Aorta (tissue), 5 donors: ENCODE measurements around the gene RIPPLY2. TPM values are rescaled to one million over a fixed set of nuclear protein-coding genes. Genes with fewer than 3 reads are reported as not detected.
"Not testable (repeated sequence)": the region's sequence is repeated elsewhere in the genome, so short reads cannot be mapped to it uniquely, and the experiment has no call there.

Experiments used
- ATAC-seq: fragments of 200-7000 bp; cut with Tn5 transposase; one replicate; pipeline ENCODE4 v1.9.1; 2022; ENCODE audit warnings: moderate library complexity; ENCODE audit not compliant: low FRiP score
- DNase-seq, 2 donors: peaks; one replicate each; pipeline ENCODE4 v3.0.0-alpha.2; 2020
- H3K27ac ChIP-seq, 2 donors: one replicate each; pipeline ENCODE4 v1.5.1; 2013; ENCODE audit warnings: low read length in 2 of 2, mild to moderate bottlenecking in 2 of 2, moderate library complexity in 2 of 2, control low read depth in 1 of 2, inconsistent platforms in 1 of 2, low read depth in 1 of 2
- H3K27me3 ChIP-seq, 2 donors: one replicate each; pipeline ENCODE4 v1.6.1; 2013; ENCODE audit warnings: control low read depth in 1 of 2, low read length in 1 of 2, mild to moderate bottlenecking in 1 of 2, moderate library complexity in 1 of 2; ENCODE audit not compliant: insufficient read depth in 2 of 2, control insufficient read depth in 1 of 2
- H3K36me3 ChIP-seq, 2 donors: one replicate each; pipeline ENCODE4 v1.6.1; 2013; ENCODE audit warnings: control low read depth in 1 of 2, low read length in 1 of 2, mild to moderate bottlenecking in 1 of 2; ENCODE audit not compliant: insufficient read depth in 2 of 2, control insufficient read depth in 1 of 2
- H3K4me1 ChIP-seq, 2 donors: one replicate each; pipeline ENCODE4 v1.6.1; 2013; ENCODE audit warnings: low read length in 2 of 2, control low read depth in 1 of 2, mild to moderate bottlenecking in 1 of 2, moderate library complexity in 1 of 2; ENCODE audit not compliant: insufficient read depth in 2 of 2, control insufficient read depth in 1 of 2
- H3K4me3 ChIP-seq, 2 donors: one replicate each; pipeline ENCODE4 v1.5.1; 2013; ENCODE audit warnings: low read length in 2 of 2, control low read depth in 1 of 2, mild to moderate bottlenecking in 1 of 2
- H3K9me3 ChIP-seq: one replicate; pipeline ENCODE4 v1.6.1; 2013; ENCODE audit warnings: mild to moderate bottlenecking, low read length; ENCODE audit not compliant: control insufficient read depth
- WGBS, 2 donors: extraction: QIAGEN DNeasy Blood & Tissue Kit; methylation state at CpG; one replicate each; pipeline ENCODE4 v1.1.7; 2013; 5-methylcytosine and 5-hydroxymethylcytosine counted together
- intact Hi-C, 2 donors: fragments of 100-400 bp; cut with DNase I; formaldehyde crosslinking; loops; one replicate each; pipeline versions ENCODE4 v1.14.2 to v1.15.0; 2022
- long read RNA-seq, 2 donors: library from polyadenylated mRNA; unstranded; transcript quantifications; one replicate each; pipeline ENCODE4 v2.0.0, GENCODE V29; 2020 to 2021
- polyA plus RNA-seq, 2 donors: library from polyadenylated mRNA; stranded (reverse); fragments of 200-250 nt; gene quantifications; one replicate each; pipeline ENCODE4 v1.2.3, GENCODE V29; 2013
- total RNA-seq, 2 donors: library from RNA; stranded (reverse); fragmentation: NEBNext Ultra II Directional; extraction: Animal tissue kit (Norgen Biotek cat#: 25700); gene quantifications; one replicate each; pipeline ENCODE4 v1.2.1, GENCODE V29; 2021
- donor health status: healthy with polysubstance abuse.
- donor health status: Bipolar disorder and iron deficiency.
- donor health status: DM: no; HTN: no; CAD: no.
- donor health status: DM: no; HTN: no; CAD: no.
- donor health status: DM: yes; HTN: yes; CAD: no.

Gene RIPPLY2, protein sequence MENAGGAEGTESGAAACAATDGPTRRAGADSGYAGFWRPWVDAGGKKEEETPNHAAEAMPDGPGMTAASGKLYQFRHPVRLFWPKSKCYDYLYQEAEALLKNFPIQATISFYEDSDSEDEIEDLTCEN
- not detected for total RNA-seq
- polyA plus RNA-seq = under 1 TPM in 1 of 2 donors, not detected in 1; 0.05 TPM
- long read RNA-seq, donor 1 = 0 reads
- long read RNA-seq, donor 2 = 0 reads

DNA sequence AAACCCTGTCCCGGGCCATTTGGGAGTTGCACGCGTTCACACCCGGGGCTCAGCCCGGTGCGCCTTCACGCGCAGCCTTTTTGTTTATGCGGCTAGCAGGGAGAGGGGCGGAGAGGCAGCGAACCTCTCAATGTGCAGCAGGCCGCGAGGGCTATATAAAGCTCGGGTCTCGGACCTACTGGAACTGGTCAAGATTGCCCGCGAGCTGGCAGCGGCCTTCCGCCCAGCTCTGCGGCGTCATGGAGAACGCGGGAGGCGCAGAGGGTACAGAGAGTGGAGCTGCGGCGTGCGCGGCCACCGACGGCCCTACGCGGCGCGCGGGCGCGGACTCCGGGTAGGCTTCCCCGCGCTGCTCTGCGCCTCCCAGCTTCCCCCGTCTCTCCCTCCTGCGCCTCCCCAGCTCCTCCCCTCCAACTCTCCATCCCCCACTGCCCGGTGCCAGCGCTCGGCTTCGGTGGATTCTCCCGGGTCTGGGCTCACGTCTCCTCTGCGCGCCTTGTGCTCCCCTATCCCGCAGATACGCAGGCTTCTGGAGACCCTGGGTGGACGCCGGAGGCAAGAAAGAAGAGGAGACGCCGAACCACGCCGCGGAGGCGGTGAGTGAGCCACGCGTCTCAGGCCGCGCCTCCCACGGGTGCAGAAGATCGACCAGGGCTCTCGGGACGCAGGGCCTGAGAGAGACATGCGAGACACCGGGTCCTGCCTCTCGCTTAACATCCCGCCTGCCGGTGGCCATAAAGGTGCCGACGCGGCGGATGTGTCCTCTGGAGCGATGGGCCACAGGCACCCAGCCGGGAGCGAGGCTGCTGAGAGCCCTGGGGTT lies at the start of gene RIPPLY2:
RIPPLY2 (plus strand) TSS at position 183 of the 823 bp plus-strand sequence; CDS start at position 240, 57 bp downstream.
- no peaks in the 10 kb centered on the region for H3K4me1 ChIP-seq
- H3K27me3 ChIP-seq = no peaks in the 10 kb centered on the region
- DNase-seq (peak; percentile 52 to 77), ATAC-seq (peak; percentile 89)
- intact Hi-C loops = no loop called here
- no peaks in the 10 kb centered on the region for H3K36me3 ChIP-seq
- H3K9me3 ChIP-seq = no peaks in the 10 kb centered on the region
- peak within 1 kb of the TSS; percentile 34 to 44 for H3K4me3 ChIP-seq
- no peak within 1 kb of the TSS for H3K27ac ChIP-seq
- 0 to 1% methylated on average over 75 to 81 of the region's 81 CpGs for WGBS, 2 donors

DNA sequence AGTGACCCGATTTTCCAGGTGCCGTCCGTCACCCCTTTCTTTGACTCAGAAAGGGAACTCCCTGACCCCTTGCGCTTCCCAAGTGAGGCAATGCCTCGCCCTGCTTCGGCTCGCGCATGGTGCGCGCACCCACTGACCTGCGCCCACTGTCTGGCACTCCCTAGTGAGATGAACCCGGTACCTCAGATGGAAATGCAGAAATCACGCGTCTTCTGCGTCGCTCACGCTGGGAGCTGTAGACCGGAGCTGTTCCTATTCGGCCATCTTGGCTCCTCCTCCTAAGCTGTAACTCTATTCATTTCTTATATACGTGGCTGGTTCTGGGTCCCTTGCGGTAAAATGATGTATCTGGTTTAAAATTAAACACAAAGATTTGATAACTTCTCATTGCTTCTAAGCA lies 49.7 kb upstream of the RIPPLY2 start:
- H3K4me3 ChIP-seq, H3K36me3 ChIP-seq, H3K27ac ChIP-seq, ATAC-seq, DNase-seq, H3K9me3 ChIP-seq, intact Hi-C loops, H3K4me1 ChIP-seq, H3K27me3 ChIP-seq: not testable (repeated sequence)
- WGBS, 2 donors = 94% methylated on average over 11 to 13 of the region's 21 CpGs

DNA sequence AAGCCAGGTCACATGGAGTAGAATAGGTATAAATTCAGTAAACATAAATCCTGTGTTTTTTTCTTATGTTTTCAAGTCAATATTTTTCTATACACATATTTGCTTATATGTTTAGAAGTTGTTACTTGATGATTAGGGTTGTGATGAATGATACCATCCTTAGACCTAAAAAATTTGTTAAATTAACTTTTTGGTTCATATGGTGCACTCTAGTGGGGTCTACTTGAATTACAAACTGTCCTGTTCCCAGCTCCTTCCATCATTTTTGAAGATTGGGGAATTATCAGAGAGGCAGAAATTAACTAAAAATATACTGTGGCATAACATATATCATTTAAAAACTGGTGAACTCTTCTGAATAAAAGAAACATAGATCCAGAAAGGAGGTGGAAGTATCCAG lies 48.3 kb upstream of the RIPPLY2 start:
- DNase-seq = no peak
- ATAC-seq = no peak
- no peaks in the 10 kb centered on the region for H3K36me3 ChIP-seq
- no peak overlapping the region for H3K27ac ChIP-seq
- intact Hi-C loops = no loop called here
- no peak overlapping the region for H3K4me3 ChIP-seq
- no peaks in the 10 kb centered on the region for H3K27me3 ChIP-seq
- H3K9me3 ChIP-seq = no peaks in the 10 kb centered on the region
- H3K4me1 ChIP-seq = no peaks in the 10 kb centered on the region

DNA sequence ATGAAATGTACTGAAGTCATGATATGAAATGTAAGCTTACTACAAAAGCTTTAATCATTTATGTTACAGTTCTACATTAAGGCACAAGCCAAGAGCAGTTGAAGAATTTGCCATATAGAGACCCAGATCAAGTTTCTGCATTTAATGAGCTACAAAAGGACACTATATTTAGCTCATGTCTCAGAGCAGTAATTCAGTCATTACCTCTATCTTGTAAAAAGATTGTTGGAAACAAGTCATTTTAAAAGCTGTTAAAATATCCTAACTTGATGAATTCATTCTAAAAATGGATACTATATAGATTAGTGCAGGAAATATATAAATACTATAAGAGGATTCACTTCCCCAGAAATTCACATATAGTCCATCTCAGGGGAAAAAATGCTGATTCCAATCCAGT lies 45.2 kb upstream of the RIPPLY2 start:
- intact Hi-C loops = no loop called here
- H3K4me1 ChIP-seq = no peaks in the 10 kb centered on the region
- H3K36me3 ChIP-seq = no peaks in the 10 kb centered on the region
- H3K9me3 ChIP-seq = no peaks in the 10 kb centered on the region
- no peaks in the 10 kb centered on the region for H3K27me3 ChIP-seq
- no peak overlapping the region for H3K4me3 ChIP-seq
- no peak overlapping the region for H3K27ac ChIP-seq
- ATAC-seq (no peak), DNase-seq (no peak)

DNA sequence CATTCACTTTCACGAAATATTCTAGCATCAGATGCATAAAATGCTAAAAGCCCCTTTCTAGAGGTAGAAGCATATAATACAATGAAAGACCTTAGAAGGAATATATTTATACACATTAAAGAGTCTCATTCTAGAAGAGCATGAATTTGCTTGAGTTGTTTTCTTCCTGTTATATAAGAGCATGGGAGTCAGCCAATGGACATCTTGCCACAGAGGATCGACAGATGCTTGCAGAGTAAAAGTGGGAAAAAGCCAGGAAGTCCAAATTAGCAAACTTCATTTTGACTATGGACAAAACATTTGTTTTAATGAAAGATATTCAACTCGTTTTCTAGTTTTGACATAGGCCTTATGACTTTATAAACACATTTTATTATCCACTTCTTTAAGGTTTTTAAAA lies 44.2 kb upstream of the RIPPLY2 start:
- WGBS, 2 donors = 66% methylated on average over 3 of the region's 3 CpGs
- peaks cover 3% of the 10 kb centered on the region for H3K9me3 ChIP-seq
- H3K27me3 ChIP-seq = no peaks in the 10 kb centered on the region
- H3K4me3 ChIP-seq = no peak overlapping the region
- intact Hi-C loops = no loop called here
- no peaks in the 10 kb centered on the region for H3K4me1 ChIP-seq
- no peak overlapping the region for H3K27ac ChIP-seq
- no peaks in the 10 kb centered on the region for H3K36me3 ChIP-seq
- no peak for DNase-seq
- ATAC-seq = no peak

DNA sequence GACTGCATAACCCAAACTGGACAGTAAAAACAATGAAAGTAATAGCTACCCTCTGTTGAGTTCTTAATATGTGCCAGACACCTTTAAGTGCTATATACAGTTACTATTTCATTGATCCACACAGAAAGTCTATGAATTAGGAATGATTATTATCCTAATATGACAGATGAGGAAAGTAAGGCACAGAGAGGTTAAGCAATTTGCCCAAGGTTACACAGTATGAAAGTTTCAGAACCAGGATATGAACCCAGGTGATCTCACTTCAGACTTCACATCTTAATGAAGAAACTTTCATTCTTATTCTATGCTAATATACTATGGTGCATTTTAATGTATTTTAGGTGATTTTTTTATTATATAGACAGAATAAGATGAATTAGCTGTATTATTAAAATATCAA lies 40.6 kb upstream of the RIPPLY2 start:
- intact Hi-C loops = no loop called here
- ATAC-seq (no peak), DNase-seq (no peak)
- Histone ChIP-seq H3K9me3 (peaks cover 3% of the 10 kb centered on the region), H3K27me3 (no peaks in the 10 kb centered on the region), H3K4me3 (no peak overlapping the region), H3K4me1 (no peaks in the 10 kb centered on the region), H3K36me3 (no peaks in the 10 kb centered on the region), H3K27ac (no peak overlapping the region)

DNA sequence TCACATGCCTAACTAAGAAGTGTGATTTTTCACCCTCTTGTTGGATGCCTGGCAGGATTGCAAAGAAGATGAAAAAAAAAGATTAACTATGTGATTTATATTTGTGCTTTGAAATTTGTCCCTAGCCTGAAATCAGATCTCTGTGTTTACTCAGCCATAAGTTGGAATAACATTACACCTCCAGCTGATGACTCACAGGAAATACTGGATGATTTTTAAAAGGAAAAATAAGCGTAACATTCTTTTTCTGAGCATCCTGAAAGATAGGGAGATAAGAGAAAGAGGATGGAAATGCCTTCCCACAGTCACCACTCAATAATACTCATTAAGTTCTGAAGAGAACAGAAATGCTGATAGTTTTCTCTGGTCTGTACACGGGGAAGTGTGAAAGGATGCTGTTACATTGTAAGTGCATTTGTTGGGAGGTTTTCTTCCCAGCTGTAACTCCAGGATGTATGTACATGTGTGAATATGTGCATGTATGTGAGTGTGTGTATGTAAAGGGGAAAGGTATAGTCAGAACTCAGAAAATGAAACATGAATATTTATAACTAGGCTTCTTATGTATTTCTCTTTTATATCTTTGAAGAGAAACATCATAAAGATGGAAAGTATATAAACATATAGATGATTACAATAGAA lies 37.4 kb upstream of the RIPPLY2 start:
- Histone ChIP-seq H3K27ac (no peak overlapping the region), H3K4me1 (no peaks in the 10 kb centered on the region), H3K36me3 (no peaks in the 10 kb centered on the region), H3K9me3 (peaks cover 3% of the 10 kb centered on the region), H3K4me3 (no peak overlapping the region), H3K27me3 (no peaks in the 10 kb centered on the region)
- ATAC-seq (no peak), DNase-seq (no peak)
- intact Hi-C loops = no loop called here
- 4 to 6% methylated on average over 2 of the region's 2 CpGs for WGBS, 2 donors

DNA sequence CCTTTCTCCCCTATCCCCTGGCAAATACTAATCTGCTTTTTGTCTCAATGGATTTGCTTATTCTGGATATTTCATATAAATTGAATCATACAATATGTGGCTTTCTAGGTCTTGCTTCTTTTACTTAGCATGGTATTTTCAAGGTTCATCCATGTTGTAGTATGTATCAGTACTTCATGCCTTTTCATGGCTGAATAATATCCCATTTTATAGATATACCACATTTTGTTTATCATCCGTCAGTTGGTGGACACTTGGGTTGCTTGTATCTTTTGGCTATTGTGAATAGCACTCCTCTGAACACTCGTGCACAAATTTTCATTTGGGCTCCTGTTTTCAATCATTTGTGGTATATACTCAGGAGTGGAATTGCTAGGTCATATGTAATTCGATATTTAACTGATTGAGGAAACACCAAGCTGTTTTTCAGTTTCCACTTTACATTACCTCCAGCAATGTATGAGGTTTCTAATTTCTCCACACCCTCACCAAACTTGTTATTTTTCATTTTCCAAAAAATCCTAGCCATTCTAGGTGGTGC lies 30.5 kb upstream of the RIPPLY2 start:
- H3K36me3 ChIP-seq = no peaks in the 10 kb centered on the region
- 80 to 83% methylated on average over 3 of the region's 3 CpGs for WGBS, 2 donors
- no peak overlapping the region for H3K4me3 ChIP-seq
- ATAC-seq (no peak), DNase-seq (no peak)
- H3K4me1 ChIP-seq = peaks cover 0 to 3% of the 10 kb centered on the region in 2 donors
- H3K9me3 ChIP-seq = no peaks in the 10 kb centered on the region
- intact Hi-C loops = no loop called here
- H3K27ac ChIP-seq = no peak overlapping the region
- no peaks in the 10 kb centered on the region for H3K27me3 ChIP-seq
